B cell (primary cell): ENCODE measurements around the gene IL9.

ENCODE experiments used
- EZH2 ChIP-seq: IDR thresholded peaks from 2 replicates; pipeline ENCODE4 v1.6.1; 2012; ENCODE audit warnings: borderline replicate concordance, low read depth, mild to moderate bottlenecking, moderate library complexity, low read length; ENCODE audit not compliant: insufficient read depth, poor library complexity, severe bottlenecking
- TF ChIP-seq, protein P1 (sequence below): fragments of 200-600 bp; IDR thresholded peaks from one replicate; pipeline ENCODE4 v1.8.0; 2022; ENCODE audit warnings: antibody characterized with exemption, mild to moderate bottlenecking

GRCh38 chr5:135847976-135848375 lies 47.7 kb downstream of the IL9 start:
- TF ChIP-seq, protein P1, sequence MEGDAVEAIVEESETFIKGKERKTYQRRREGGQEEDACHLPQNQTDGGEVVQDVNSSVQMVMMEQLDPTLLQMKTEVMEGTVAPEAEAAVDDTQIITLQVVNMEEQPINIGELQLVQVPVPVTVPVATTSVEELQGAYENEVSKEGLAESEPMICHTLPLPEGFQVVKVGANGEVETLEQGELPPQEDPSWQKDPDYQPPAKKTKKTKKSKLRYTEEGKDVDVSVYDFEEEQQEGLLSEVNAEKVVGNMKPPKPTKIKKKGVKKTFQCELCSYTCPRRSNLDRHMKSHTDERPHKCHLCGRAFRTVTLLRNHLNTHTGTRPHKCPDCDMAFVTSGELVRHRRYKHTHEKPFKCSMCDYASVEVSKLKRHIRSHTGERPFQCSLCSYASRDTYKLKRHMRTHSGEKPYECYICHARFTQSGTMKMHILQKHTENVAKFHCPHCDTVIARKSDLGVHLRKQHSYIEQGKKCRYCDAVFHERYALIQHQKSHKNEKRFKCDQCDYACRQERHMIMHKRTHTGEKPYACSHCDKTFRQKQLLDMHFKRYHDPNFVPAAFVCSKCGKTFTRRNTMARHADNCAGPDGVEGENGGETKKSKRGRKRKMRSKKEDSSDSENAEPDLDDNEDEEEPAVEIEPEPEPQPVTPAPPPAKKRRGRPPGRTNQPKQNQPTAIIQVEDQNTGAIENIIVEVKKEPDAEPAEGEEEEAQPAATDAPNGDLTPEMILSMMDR, result no peak
- TF ChIP-seq EZH2, result no peak
